Measurements from ENCODE around the gene CSF1. TPM values are rescaled to one million over a fixed set of nuclear protein-coding genes. Genes with fewer than 3 reads are reported as not detected.
"Not testable (repeated sequence)": the region's sequence is repeated elsewhere in the genome, so short reads cannot be mapped to it uniquely, and the experiment has no call there.

CSF1 gene
- total RNA-seq: 10 to 100 TPM in 1 of 2 donors, 1 to 10 TPM in 1; 9.5 to 20.2 TPM
- long read RNA-seq, partial matches to known transcripts: 3 of 9 reads
- long read RNA-seq, other reads (novel, unspliced or antisense): 5 of 9 reads

- intact Hi-C loops (cut with DNase I, micrococcal nuclease): no loop called here
- DNase-seq (peak; percentile 61 to 74), ATAC-seq (peak; percentile 72)
These were observed at the start of gene CSF1 for GRCh38 chr1:109910123-109910962. Gene CSF1, plus strand, starts transcription at chr1:109910849. Its CDS starts 175 bp downstream, at chr1:109911024.

- intact Hi-C loops (cut with DNase I, micrococcal nuclease); ATAC-seq: not testable (repeated sequence)
These were observed 49.0 kb upstream of the CSF1 start for GRCh38 chr1:109861616-109862015.

GRCh38 chr1:109863667-109864046 lies 47.0 kb upstream of the CSF1 start:
- DNase-seq (no peak), ATAC-seq (no peak)
- intact Hi-C loops (cut with DNase I, micrococcal nuclease): no loop called here

More at GRCh38 chr1:109861616-109862015, 49.0 kb upstream of the CSF1 start:
- DNase-seq: not testable (repeated sequence)

GRCh38 chr1:109864047-109864822 lies 46.4 kb upstream of the CSF1 start:
- DNase-seq: no peak

GRCh38 chr1:109864930-109865612 lies 45.6 kb upstream of the CSF1 start:
- no peak for DNase-seq

More at GRCh38 chr1:109864047-109864822, 46.4 kb upstream of the CSF1 start:
- no peak for ATAC-seq
- intact Hi-C loops (cut with DNase I, micrococcal nuclease): no loop called here

DNA sequence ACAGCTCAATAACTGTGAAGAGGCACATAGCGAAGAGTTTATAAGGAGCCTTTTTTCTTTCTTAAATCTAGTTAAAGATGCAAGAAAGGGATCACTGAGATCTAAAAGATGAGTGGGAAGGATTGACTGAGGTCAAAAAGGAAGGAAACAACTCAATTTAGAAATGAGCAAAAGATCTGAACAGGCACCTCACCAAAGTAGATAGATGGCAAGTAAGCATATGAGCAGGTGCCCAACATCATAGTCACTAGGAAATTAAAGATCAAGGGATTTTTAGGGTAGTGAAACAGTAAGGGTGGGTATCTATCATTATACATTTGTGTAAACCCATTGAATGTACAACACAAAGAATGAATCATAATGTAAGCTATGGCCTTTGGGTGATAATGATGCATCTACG lies 44.6 kb upstream of the CSF1 start:
- intact Hi-C loops (cut with DNase I, micrococcal nuclease): no loop called here
- DNase-seq (no peak), ATAC-seq (no peak)

More at GRCh38 chr1:109864930-109865612, 45.6 kb upstream of the CSF1 start:
- intact Hi-C loops (cut with DNase I, micrococcal nuclease): no loop called here
- ATAC-seq: no peak

DNA sequence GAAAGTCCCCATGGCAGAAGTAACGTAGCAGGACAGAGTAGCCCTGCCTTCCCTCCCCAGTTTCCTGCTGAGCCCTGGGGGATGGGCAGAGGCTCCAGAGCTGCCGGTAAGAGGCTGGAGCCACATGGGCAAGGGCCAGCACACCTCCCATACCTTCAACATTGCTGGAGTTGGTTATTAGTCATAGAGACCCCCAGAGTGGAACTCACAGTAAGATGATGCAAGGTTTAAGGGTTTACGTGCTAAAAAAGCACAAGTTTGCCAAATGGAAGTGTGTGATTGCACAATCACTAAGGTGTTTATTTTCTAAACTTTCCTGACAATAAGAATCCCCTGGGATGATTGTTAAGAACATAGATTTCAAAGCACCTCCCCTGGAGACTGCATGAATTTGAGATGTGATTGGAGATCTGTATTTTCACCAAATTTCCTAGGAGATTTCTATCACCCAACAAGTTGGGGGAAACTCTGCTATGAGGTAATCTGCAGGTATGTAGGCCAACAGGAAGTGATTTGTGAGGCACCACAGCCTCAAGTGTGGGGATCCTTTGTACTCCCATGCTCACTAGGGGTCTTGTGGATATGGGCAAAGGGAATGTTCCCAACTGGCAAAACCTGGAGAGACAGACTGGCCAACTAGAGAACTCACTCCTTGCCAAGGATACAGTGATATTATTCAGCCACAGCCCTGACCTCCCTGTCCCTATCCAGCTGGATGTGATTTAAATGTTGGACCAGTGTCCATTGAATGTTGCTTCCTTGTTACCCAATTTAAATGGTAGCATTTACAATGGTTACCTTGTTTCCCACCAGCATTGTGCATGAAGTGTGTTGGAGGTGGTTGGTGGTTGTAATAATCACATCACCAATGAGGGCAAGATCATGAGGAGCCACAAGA lies 37.1 kb upstream of the CSF1 start:
- no peak for ATAC-seq

DNA sequence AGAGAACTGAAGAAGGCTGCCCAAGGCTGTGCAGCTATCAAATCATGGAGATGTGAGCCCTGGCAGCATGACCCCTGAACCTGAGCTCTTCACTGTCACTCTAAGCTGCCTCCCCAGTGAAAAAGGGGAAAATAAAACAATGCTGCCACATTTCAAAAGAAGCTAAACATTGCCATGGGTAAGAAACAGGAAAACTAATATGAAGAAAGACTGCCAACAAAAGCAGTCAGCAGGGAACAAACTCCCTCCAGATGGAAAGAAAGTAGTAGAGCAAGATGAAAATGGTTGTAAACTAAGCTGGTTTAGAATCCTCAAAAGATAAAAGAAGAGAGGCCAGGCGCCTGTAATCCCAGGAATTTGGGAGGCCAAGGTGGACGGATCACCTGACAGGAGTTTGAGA lies 36.2 kb upstream of the CSF1 start:
- DNase-seq (no peak), ATAC-seq (no peak)
- intact Hi-C loops (cut with DNase I, micrococcal nuclease): no loop called here

More for the DNA sequence above, 37.1 kb upstream of the CSF1 start:
- no peak for DNase-seq
- intact Hi-C loops (cut with DNase I, micrococcal nuclease): no loop called here

- ATAC-seq: no peak
- DNase-seq: no peak
- intact Hi-C loops (cut with DNase I, micrococcal nuclease): no loop called here
These were observed 34.8 kb upstream of the CSF1 start for GRCh38 chr1:109875874-109876273.

GRCh38 chr1:109876617-109877316 lies 33.9 kb upstream of the CSF1 start:
- no peak for DNase-seq
- intact Hi-C loops (cut with DNase I, micrococcal nuclease): no loop called here
- ATAC-seq: no peak

GRCh38 chr1:109877317-109877771 lies 33.3 kb upstream of the CSF1 start:
- DNase-seq: peak in 1 of 2 donors; percentile 46
- intact Hi-C loops (cut with DNase I, micrococcal nuclease): no loop called here
- peak; percentile 20 for ATAC-seq

GRCh38 chr1:109877776-109878175 lies 32.9 kb upstream of the CSF1 start:
- intact Hi-C loops (cut with DNase I, micrococcal nuclease): no loop called here
- DNase-seq (no peak), ATAC-seq (no peak)

DNA sequence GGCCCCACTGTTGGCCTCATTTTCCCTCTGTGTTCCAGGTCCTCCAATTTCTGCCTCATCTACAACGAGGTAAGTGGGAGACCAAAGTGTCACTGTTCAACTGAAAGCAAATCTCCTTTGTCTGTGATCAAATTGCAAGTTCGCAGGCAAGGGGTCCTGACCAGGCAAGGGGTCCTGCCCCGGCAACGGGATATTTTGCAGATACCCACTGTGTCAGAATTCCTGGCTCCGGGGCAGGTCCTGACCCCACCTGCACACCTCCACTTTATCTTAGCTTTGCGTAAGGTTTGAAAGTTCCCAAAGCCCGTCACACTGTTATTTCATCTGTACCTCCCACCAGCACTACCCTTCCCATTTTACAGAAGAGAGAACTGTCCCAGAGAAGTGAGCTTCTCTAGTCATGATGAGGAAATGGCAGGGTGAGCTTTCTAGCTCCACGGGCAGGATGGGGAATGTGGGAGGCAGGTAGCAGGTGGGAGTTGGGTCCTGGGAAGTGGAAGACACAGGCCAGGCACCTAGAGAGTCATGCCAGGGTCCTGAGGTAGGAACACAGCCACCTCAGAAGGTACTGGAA lies 32.0 kb upstream of the CSF1 start:
- intact Hi-C loops (cut with DNase I, micrococcal nuclease): no loop called here
- DNase-seq (no peak), ATAC-seq (no peak)

- DNase-seq; intact Hi-C loops (cut with DNase I, micrococcal nuclease); ATAC-seq: not testable (repeated sequence)
These were observed 31.3 kb upstream of the CSF1 start for GRCh38 chr1:109879371-109879770.

GRCh38 chr1:109879881-109880525 lies 30.6 kb upstream of the CSF1 start:
- ATAC-seq: no peak
- intact Hi-C loops (cut with DNase I, micrococcal nuclease): no loop called here
- DNase-seq: no peak

GRCh38 chr1:109880971-109881894 lies 29.4 kb upstream of the CSF1 start:
- intact Hi-C loops (cut with DNase I, micrococcal nuclease): no loop called here
- no peak for DNase-seq
- no peak for ATAC-seq
